Activated T-cell treated with anti-CD3 and anti-CD28 coated beads for 4 hours (primary cell): ENCODE measurements around the gene ST6GALNAC1.

Experiments used
- DNase-seq: peaks from one replicate; pipeline ENCODE4 v3.0.0-alpha.2; 2020

ST6GALNAC1 gene, protein sequence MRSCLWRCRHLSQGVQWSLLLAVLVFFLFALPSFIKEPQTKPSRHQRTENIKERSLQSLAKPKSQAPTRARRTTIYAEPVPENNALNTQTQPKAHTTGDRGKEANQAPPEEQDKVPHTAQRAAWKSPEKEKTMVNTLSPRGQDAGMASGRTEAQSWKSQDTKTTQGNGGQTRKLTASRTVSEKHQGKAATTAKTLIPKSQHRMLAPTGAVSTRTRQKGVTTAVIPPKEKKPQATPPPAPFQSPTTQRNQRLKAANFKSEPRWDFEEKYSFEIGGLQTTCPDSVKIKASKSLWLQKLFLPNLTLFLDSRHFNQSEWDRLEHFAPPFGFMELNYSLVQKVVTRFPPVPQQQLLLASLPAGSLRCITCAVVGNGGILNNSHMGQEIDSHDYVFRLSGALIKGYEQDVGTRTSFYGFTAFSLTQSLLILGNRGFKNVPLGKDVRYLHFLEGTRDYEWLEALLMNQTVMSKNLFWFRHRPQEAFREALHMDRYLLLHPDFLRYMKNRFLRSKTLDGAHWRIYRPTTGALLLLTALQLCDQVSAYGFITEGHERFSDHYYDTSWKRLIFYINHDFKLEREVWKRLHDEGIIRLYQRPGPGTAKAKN

DNA sequence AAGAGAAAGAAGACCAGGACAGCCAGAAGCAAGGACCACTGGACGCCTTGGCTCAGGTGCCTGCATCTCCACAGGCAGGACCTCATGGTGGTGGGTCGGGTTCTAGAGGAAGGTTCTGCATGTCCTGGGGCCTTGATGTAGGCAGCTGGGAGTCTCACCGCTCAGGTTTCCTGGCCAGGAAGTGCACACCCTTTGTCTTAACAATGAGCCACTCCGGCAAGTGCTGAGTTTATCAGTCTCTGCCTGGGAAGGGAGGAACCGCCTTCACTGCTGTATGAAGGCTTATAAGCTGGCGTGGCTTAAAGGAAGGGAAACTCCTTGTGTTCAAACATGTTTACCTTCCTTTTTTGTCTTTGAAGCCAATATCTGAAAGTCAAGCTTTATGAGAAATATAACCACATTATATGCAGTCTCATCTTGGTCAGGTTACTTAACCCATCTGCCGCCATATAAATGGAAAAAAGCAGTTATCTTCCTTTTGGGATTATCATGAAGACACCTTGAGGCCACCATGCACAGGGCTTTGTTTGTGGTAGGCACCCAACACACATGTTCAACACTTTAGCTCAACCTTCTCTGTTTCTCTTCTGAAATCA, at the start of gene ST6GALNAC1:
TSS of gene ST6GALNAC1 (minus strand) at position 205 of the 596 bp plus-strand sequence. CDS start at position 86, 119 bp downstream.
- no peak for DNase-seq

DNA sequence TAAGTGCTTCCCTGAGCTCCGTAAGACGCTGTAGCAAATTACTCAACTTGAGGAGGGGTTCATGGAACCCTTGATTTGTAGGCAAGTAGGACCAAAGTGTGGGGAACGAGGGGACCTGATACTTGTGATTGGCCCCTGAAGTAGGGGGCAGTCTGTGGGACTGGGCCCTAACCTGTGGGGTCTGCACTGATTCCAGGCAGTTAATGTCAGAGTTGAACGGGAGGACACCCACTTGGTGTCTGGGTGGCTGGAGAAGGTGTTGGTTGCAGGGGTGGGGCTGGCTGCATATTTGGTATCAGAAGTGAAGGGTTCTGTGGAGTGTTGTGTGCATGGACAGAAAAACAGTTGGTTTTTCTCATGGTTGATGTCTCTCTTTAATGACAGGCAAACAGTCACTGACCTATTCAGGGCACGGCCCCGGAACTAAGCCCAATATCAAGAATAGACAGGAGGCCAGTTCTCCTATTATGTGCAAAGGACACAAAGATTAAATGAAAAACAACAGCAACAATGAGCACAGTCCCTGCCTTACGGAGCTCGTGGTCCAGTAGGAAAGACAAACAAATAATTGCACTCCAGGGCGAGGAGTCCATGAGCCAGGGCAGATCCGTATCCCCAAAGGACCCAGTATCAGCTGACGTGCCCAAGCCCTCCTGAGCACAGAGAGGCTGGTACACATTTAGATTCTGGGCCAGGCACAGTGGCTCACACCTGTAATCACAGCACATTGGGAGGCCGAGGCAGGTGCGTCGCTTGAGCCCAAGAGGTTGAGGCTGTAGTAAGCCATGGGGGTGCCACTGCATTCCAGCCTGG, 48.0 kb upstream of the ST6GALNAC1 start:
- DNase-seq, result no peak

DNA sequence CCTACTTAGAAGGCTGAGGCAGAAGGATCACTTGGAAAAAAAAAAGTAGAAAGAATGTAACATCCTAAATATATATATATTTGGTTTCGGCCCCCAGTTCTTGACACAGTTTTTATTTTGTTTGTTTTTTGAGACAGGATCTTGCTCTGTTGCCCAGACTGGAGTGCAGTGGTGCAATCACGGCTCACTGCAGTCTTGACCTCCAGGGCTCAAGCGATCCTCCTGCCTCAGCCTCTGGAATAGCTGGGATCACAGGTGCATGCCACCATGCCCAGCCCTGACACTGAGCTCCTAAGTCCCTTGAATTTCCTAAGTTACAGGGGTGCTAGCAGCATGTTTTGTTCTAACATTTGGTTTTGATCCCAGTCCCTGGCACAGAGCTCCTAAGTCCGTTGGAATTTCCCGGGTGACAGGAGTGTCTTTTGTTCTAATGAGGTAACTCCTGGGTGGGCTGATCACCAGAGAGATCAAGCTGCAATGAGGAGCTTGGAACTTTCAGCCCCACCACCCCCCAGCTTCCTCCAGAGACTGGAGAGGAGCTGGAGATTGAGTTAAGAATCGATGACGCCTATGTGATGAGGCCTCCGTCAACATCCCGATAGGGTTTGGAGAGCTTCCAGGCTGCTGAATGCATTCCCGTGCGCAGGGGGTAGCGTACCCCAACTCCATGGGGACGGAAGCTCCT, 47.2 kb upstream of the ST6GALNAC1 start:
- DNase-seq, result no peak

DNA sequence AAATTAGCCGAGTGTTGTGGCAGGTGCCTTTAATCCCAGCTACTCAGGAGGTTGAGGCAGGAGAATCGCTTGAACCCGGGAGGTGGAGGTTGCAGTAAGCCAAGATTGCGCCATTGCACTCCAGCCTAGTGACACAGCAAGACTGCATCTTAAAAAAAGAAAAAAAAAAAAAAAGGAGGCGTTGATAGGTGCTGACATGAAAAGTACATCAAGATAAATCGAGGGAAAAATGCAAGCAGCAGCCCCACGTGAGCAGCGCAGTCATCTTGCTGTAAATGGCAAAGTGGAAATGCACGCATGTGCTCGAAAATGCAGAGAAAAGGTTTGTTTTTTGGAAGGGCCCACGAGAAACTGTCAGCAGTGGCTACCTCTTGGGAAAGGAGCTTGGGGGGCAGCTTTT, 46.3 kb upstream of the ST6GALNAC1 start:
- DNase-seq, result no peak

DNA sequence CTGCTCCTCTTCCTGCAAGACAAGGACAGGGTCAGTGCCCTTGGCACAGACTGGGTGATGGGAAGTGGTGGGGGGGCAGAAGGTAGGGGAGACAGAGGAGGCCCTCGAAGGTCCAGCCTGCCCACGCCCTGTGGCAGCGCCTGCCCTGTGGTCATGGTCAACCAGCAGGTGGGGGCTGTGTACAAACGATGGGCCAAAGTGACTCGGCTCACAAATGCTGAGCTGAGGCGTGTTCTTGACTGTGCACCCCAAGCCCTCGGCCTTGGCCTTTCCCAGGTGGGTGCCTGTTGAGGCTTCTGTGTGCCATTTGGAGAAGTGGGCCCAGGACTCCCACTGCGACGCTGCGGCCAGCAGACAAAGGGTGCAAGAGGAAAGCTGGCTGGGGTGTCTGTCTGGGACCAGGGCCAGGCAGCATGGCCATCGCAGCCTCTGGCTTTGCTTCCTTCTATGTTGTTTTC, 44.6 kb upstream of the ST6GALNAC1 start:
- DNase-seq, result no peak

DNA sequence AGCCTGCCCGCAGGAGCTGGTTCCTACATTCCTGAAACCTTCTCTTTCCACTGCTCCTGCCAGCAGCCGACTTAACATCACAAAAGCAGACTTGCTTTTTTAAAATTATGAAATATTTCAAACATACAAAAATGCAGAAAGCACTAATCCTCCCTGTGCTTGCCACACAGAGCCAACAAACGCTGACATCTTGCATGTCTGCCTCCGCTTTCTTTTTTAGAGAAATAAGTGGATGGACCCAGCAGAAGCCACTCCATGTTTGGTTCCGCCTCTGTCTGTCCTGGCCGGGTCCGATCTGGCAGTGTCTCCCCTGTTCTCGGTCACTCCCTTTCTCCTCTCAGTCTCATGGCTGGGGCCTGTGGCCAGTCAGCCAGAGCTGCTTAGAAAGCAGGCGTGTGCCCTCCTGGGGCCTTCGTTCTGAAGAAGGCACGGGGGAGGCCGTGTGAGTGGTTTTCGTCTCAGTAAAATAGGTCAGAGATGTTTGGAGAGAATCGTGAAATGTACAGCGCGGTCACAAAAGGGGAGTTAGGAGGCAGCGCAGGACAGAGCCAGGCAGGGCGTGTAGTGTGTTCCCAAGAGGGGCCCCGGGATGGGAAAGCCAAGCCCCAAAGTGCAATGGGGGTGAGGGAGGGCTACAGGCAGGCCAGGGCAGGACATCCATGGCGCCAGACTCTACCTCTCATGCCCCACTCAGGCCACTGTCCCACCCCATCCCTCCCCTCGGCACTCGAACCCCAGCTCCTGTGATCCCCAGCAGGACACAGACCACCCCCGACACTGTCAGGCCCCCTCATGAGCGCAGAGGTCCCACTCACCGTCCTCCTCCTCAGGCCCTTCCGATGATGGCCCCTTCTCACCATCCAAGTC, 44.0 kb upstream of the ST6GALNAC1 start:
- no peak for DNase-seq

DNA sequence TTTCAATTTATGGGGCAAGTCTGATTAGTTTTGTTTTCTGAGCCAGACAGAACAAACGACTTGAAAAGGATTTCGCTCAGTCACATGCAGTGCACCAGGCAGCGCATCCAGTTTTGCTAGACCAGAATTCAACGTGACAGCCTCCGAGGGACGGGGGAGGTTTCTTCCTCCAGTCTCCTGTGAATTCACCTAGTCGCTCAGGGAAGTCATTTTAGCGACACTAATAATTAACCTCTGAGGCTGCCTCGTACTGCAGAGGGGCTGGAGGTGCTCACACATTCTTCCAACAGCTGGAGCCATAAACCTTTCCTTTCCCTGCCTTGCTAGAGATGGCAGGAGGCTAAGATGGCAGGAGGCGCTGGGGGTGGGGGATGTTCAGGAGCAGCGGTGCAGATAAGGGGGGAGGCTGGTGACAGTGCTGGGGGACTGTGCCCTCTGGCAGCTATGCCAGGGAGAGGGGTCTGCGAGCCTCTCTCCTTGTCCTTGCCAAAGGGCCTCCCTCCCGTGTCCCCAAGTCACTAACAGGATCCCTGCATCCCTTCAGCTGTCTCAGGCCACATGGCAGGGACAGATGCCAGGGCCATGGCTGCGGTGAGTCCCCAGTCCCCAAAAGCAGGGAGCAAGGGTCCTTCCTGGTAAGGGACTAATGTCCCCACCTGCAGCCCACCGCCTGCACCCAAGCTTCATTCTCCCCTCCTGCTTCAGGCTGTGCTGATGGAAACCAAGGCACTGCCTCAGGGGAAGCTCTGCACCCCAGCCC, 43.2 kb upstream of the ST6GALNAC1 start:
- DNase-seq, result no peak

DNA sequence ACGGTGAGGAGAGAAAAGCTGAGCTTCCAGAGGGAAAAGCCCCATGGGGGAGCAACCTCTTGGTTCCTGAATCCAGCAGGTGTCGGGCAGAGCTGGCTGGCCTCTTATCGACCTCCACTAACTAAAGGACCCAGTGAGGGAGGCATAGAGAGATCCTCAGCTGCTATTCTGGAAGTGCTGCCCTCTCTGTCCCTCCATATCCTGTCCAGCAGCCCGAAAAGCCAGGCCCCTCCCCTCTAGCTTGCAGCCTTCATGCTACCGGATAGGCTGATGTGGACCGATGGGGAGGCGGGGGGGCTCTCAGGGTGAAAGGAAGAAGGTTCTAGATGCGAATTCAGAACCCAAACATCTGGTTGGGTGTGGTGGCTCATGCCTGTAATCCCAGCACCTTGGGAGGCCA, 42.3 kb upstream of the ST6GALNAC1 start:
- no peak for DNase-seq

DNA sequence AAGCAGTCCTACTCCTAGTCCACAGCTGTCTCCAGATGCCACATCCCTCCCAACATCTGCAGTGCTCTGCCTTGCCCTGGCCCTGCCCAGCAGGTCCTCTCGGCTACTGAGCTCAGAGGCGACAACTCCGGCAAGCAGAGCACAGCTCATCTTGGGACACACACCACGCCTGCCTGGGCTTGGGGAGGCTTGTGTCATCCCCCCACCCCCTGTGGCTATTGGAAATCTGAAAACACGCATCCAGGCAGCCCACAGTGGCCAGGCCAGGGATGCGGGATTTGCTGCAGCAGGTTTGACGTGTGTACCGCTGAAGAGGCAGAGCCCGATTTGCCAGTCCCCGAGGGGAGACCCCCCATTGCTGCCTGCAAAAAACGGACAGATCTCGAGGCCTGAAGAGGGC, 41.8 kb upstream of the ST6GALNAC1 start:
- DNase-seq, result no peak

DNA sequence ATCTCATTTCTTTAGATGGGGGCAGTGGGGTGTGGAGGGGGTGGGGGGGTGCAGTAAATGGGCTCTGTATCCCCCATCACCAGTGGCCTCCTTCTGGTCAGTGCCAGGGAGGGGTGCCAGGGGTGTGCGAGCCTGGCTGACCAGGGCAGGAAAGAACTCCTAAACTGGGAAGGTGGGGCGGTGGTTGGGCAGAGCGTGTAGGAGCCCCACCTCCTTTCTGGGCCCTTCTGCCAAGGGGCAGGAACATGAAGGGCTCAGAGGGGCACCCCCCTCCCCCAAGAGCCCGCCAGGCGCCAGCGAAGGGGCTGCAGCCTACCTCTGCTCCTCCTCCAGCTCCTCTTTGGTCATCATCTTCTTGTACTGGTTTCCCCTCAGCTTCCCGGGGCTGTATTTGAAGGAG, 41.2 kb upstream of the ST6GALNAC1 start:
- no peak for DNase-seq

DNA sequence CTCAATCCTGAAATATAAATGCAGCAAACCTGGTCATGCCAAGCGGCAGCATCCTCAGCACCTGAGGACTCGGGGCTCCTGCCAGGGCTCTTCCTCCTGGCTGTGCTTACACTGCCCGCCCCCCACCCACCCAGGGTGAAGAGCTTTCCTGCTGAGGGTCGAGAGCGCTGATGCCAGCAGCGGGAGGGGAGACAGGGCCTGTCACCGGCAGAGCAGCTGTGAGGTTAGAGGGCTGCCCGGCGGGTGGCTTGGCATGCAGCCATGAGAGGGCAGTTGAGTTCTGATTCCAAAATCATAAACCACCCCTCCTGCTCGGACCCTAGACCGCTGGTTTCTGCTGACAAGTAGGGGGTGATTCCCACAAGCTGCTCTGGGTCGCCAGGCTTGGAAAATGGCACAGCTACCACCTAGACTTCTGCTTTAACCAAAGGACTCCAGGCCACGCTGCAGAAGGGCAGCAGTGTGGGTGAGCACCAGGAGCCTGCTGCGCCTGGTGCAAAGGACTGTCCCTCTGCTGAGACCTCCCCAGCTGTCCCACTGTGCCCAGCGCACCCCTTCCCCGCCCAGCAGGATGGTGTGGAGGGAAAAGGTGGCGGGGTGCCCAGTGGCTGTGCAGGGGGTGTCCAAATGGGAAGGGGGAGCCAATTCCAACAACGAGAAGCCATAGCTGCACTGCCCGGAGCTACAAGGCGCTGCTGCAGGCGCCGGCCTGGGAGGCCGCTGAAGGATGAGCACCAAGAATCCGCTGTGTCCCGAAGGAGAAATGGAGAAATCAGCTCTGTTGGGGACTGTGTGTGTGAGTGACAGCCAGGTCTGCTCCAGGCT, 40.6 kb upstream of the ST6GALNAC1 start:
- DNase-seq, result no peak

DNA sequence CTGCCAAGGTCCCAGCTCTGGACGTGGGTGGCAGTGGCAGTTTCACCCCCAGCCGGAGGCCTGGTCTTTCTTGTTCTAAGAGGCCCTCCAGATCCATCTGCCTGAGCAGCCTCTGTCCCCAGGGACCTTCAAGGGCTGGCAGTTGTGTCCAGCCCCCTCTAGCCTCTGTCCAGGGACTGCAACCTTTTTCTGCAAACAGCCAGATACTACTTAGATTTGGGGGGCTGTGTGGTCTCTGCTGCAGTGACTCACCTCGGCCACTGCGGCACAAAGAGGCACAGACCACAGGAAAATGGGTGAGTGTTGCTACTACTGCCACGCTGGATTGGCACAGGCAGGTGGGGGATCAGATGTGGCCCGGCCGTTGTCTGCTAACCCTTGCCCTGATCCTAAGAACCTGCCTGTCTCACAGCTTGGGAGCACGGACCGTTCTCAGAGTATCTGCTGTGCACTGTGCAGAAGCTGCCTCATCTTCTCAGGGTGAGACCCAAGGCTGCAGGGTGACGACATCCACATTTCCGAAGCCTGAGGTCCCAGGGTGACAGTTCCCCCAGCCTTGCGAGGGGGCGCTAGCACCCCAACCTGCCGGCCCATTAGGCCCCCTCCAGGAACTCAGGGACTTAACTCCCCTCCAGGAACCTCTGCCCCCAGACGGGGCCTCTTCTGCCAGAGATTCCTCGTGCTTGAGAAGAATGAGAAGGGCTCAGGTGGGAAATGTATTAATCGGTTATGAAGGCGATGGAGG, 39.6 kb upstream of the ST6GALNAC1 start:
- DNase-seq, result no peak

DNA sequence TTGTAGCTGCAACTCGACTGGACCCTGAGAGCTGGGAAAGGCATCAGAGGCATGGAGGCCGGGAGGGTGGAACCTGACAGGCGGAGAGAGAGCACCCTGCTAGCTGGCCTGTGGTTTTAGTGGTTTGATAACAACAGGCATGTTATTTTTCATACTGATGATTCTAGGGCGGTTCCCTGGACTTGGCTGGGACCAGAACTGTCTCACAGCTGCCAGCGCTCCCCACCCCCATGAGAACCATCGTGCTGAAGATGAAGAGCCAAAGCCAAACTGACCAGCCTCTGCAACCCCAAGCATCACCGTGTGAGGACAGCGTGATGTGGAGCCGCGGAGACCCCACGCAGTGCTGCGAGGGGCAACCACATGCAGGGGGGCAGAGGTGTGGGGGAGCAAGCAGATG, 38.7 kb upstream of the ST6GALNAC1 start:
- no peak for DNase-seq

DNA sequence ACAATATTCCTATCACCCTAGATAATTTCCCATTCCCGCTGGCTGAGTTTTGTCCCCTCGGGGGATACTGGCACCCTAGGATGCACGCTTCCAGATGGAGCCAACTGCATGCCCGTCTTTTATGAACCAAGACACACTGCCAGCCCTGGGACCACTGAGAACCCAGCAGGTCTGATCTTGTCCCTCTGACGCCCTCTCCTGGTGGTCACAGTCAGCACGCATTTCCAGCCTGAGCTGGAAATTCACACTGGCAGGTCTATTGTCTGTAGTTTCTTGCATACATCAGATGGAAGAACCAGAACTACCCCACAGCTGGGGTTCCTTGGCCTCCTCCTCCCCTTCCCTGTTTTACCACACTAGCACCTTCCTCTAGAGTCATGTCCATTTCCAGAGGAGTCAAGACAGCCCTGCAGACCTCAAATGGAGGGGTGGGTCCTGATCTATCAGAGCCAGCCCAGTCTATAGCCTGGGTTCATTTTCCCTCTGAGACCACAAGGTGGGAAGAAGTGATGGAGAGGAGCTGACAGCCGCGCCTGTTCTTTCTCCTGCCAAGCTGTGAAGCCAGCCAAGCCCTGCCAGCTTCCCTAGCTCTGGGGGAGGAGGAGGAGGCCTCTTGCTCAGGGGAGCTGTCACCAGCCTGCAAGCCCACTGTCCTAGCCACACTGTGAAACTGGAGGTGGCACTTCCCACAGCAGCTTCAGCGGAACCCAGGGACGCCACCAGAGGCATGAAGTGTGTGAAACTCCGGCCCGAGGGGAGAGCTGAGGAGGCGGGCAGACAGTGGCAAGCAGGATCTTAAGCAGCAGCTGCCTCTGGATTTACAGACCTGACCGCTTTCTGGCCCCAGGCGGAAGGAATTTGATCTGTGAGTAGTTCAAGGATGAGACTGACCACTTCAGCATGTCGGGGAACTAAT, 37.9 kb upstream of the ST6GALNAC1 start:
- peak; percentile 52 for DNase-seq

DNA sequence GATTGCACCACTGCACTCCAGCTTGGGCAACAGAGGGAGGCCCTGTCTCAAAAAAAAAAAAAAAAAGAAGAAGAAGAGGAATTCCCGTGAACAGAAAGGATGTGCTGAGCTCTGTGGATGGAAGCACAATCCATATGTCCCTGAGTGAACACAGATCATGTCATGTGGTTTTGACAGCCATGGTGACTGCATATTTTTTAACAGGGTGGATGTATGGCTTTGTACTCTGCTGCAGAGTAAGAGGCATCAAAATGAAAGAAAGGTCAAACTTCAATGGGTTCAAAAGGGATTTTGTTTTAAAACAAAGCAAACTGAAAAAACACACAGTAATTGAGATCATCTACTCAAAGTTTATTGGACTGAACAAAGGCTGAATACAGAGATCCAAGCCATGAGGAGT, 35.7 kb upstream of the ST6GALNAC1 start:
- no peak for DNase-seq

DNA sequence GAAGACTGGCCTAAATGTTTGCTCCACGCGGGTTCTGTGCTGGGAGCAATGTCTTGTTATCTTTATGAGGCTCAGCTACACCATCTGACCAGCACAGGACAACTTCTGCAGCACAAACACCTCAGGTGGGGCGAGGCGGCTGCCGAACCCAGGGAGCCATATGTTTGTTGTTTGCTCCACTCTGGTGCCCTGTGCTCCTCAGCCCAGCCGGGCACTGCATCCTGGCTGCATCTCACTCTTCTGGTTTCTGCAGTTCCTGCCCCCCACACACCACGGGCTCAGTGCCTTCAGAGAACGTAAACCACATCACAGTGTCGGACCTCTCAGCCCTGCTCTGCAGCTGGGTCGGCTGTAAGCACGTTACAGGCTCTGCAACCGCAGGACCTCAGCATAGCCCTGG, 34.8 kb upstream of the ST6GALNAC1 start:
- no peak for DNase-seq

DNA sequence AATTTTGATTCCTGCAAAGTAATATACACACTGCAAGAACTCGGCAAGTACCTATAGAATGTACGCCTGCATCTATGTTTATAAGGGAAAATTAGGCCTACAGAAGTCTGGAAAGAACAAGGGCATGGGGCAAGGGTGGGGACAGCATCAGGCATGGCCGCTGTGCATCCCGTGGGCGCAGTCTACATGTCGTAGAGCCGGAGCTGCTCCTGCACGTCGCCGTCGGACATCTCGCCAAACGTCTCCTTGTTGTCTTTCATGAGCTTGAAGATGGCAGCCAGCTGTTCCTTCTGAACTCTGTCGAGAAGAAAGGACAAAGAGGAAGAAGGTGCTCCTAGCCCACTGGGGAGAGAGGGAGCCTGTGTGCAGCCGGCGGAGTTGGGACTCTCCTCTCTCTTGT, 33.8 kb upstream of the ST6GALNAC1 start:
- DNase-seq, result no peak

DNA sequence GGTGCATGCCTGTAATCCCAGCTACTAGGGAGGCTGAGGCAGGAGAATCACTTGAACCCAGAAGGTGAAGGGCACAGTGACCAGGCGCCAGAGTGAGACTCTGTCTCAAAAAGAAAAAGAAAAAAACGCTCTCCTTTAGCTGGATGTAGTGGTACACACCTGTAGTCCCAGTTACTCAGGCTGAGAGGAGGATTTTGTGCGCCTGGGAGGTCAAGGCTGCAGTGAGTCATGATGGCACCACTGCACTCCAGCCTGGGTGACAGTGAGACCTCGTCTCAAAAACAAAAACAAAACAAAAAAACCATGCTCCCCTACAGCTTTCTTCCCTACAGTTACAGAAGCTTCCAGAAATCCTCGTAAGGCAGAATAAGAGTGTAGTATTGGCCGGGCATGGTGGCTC, 33.1 kb upstream of the ST6GALNAC1 start:
- DNase-seq, result no peak
